GM10266 (cell line): ENCODE measurements around the gene CRIM1.

Source experiments
- DNase-seq: peaks from one replicate; pipeline ENCODE4 v3.0.0; 2012; ENCODE audit errors: extremely low spot score
- TF ChIP-seq, protein P1 (sequence below): IDR thresholded peaks from 2 replicates; pipeline ENCODE4 v1.5.1; 2012; ENCODE audit warnings: mild to moderate bottlenecking, low read depth; ENCODE audit not compliant: control insufficient read depth, insufficient read depth; ENCODE audit errors: missing control alignments

CRIM1 gene

GRCh38 chr2:36561237-36561944 is 205.8 kb downstream of the CRIM1 start:
- no peak for DNase-seq
- TF ChIP-seq, protein P1, sequence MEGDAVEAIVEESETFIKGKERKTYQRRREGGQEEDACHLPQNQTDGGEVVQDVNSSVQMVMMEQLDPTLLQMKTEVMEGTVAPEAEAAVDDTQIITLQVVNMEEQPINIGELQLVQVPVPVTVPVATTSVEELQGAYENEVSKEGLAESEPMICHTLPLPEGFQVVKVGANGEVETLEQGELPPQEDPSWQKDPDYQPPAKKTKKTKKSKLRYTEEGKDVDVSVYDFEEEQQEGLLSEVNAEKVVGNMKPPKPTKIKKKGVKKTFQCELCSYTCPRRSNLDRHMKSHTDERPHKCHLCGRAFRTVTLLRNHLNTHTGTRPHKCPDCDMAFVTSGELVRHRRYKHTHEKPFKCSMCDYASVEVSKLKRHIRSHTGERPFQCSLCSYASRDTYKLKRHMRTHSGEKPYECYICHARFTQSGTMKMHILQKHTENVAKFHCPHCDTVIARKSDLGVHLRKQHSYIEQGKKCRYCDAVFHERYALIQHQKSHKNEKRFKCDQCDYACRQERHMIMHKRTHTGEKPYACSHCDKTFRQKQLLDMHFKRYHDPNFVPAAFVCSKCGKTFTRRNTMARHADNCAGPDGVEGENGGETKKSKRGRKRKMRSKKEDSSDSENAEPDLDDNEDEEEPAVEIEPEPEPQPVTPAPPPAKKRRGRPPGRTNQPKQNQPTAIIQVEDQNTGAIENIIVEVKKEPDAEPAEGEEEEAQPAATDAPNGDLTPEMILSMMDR: no peak

DNA sequence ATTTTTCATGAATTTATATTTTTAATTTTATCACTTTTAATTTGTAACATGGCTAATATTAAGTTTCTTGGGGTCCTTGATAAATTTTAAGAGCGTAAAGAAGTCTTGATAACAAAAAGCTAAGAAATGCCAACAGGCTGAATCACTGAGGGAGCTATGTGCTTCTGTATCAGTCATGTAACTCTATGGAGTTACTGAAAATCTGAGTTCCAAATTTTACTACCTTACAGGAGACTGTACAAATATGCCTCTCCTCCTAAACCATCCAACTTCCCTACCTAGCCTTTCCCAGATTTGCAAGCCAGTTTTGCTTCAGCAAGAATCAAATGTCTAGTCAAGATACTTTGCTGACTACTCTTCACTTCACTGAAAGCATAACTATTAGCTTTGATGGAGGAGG is 206.7 kb downstream of the CRIM1 start:
- DNase-seq: no peak
- TF ChIP-seq, protein P1: no peak

DNA sequence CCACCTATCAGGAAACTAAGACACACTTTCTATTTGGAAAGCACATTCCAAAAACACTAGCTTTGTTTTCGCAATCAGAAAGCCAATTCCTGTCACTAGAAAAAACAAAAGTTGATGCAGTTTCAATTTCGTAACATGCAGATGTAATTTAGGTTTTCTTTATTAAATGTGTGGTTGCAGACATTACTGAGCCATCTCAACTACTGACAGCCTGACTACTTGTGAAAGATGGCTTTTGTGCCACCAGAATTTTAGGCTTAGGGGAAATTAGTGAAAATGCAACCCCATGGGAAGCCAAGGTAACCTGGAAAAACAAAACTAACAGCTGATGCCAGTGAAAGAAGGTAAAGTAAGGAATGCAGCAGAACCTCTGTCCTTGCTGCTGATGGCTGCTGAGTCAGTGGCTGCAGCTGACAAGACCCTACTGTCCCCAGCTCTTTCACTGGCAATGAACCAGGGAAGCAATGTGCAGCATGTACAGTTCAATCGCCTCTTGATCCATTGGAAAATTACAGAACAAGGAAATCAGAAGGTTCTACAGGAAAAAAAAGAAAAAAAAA is 207.5 kb downstream of the CRIM1 start:
- TF ChIP-seq, protein P1: no peak
- DNase-seq: no peak

DNA sequence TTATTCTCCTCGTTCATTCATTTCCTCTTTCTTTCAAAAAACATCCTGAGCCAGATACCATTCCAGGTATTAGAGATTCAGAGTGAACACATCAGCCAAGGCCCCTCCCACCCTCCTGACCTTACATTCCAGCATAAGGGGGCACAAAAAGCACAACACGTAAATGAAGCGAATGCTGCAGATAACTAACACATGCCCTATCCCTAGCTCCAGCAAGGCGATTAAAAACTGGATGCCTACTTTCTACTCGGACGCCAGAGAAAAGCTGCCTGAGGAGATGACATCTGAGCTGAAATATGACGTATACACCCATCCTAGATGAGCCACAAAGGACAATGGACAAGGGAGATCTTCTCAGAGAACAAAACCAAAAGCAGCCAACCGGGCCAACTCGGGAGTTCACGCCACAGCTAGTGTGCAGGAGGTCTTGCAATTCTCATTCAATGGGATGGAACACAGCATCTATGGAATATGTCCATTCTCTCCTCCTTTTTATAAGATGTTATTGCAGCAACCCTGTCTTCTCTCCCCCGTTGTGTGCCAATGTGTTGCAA is 208.9 kb downstream of the CRIM1 start:
- TF ChIP-seq, protein P1: no peak
- DNase-seq: no peak

GRCh38 chr2:36565712-36566111 is 210.1 kb downstream of the CRIM1 start:
- TF ChIP-seq, protein P1: no peak
- DNase-seq: no peak

DNA sequence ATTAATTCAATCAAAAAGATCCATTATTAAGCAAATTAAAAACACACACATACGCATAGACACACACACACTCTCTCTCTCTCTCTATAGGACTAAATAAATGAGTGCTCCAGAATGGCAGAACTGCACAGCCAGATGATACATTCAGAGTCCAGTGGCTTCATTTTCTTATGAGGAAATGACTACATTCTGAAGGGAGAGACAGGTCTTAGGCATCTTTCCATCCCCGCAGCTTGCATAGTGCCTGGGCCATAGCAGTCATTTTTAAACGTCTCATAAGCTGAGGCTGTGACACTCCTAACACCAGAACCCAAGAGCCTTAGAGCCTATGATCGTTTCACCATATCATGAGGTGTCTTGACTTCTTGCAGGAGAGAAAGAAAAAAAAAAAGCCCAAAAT is 211.3 kb downstream of the CRIM1 start:
- TF ChIP-seq, protein P1: no peak
- no peak for DNase-seq
